ENCODE measurements around the gene ELAC2. TPM values are rescaled to one million over a fixed set of nuclear protein-coding genes. Genes with fewer than 3 reads are reported as not detected.

ELAC2 gene
- polyA plus RNA-seq (2013, experiment 1 of 2), result 38.7 TPM
- 36.8 TPM for polyA plus RNA-seq (2013, experiment 2 of 2)

- Histone ChIP-seq H3K4me3 (ENCODE audit: low read length in 2 of 2) (peak within 1 kb of the TSS; percentile 63 to 96), H2AK5ac (ENCODE audit: low read depth, low read length) (no peak within 1 kb of the TSS), H3K18ac (ENCODE audit: low read length) (peak within 1 kb of the TSS; percentile 81), H2BK12ac (ENCODE audit: low read length) (no peak within 1 kb of the TSS), H2BK5ac (ENCODE audit: low read length) (no peak within 1 kb of the TSS), H3K14ac (ENCODE audit: low read length) (peak within 1 kb of the TSS; percentile 72), H3K4ac (ENCODE audit: low read length) (no peak within 1 kb of the TSS), H3K23ac (ENCODE audit: low read depth, low read length, poor library complexity) (peak within 1 kb of the TSS; percentile 95), H3K9ac (ENCODE audit: low read depth, low read length, poor library complexity) (peak within 1 kb of the TSS; percentile 93), H3K79me1 (ENCODE audit: low read depth, low read length) (peaks cover 3% of the 10 kb centered on the region), H3K4me2 (ENCODE audit: insufficient read depth, low read length, poor library complexity, severe bottlenecking) (peak within 1 kb of the TSS; percentile 89), H3K4me1 (ENCODE audit: control insufficient read depth in 2 of 2, insufficient read depth in 1 of 2, low read depth in 1 of 2, low read length in 2 of 2) (peaks cover 0 to 2% of the 10 kb centered on the region in 2 donors), H3K27ac (replicated peaks; ENCODE audit: low read length) (peak within 1 kb of the TSS; percentile 88), H3K27me3 (ENCODE audit: control insufficient read depth in 3 of 3, insufficient read depth in 3 of 3, low read depth in 1 of 3, low read length in 3 of 3) (no peaks in the 10 kb centered on the region), H3K9me3 (replicated peaks in 1 of 2; ENCODE audit: control insufficient read depth in 2 of 2, insufficient read depth in 1 of 2, low read depth in 1 of 2, low read length in 2 of 2) (no peaks in the 10 kb centered on the region), H3K36me3 (replicated peaks in 1 of 2; ENCODE audit: control insufficient read depth in 2 of 2, insufficient read depth in 2 of 2, low read length in 2 of 2) (peaks cover 21 to 38% of the 10 kb centered on the region in 2 donors), H2BK120ac (ENCODE audit: low read depth, low read length) (no peak within 1 kb of the TSS), H2AFZ (ENCODE audit: low read length) (peak within 1 kb of the TSS; percentile 94), H4K8ac (ENCODE audit: low read depth, low read length) (no peak within 1 kb of the TSS), H4K91ac (ENCODE audit: low read depth, low read length, poor library complexity) (no peak within 1 kb of the TSS), H2BK15ac (ENCODE audit: low read length) (peak within 1 kb of the TSS; percentile 54)
- no CpG with 5 or more reads among the region's 79 CpGs for WGBS, 2 donors (ENCODE audit: extremely low coverage in 2 of 2, insufficient read length in 2 of 2, insufficient replicate concordance in 1 of 2)
- peak; percentile 98 for DNase-seq (ENCODE audit: low spot score)
Observed at GRCh38 chr17:13017655-13018459, at the start of gene ELAC2. ELAC2 (minus strand) TSS chr17:13018027; CDS start chr17:13017947, 80 bp downstream.

- H3K9ac ChIP-seq (ENCODE audit: low read depth, low read length, poor library complexity), result no peak overlapping the region
- no peaks in the 10 kb centered on the region for H3K79me1 ChIP-seq (ENCODE audit: low read depth, low read length)
- H3K4me2 ChIP-seq (ENCODE audit: insufficient read depth, low read length, poor library complexity, severe bottlenecking), result no peak overlapping the region
- H2BK5ac ChIP-seq (ENCODE audit: low read length), result no peak overlapping the region
- no peaks in the 10 kb centered on the region for H3K27me3 ChIP-seq (ENCODE audit: control insufficient read depth in 3 of 3, insufficient read depth in 3 of 3, low read depth in 1 of 3, low read length in 3 of 3)
- peaks cover 3 to 4% of the 10 kb centered on the region in 2 donors for H3K9me3 ChIP-seq (replicated peaks in 1 of 2; ENCODE audit: control insufficient read depth in 2 of 2, insufficient read depth in 1 of 2, low read depth in 1 of 2, low read length in 2 of 2)
- no peak overlapping the region for H2BK15ac ChIP-seq (ENCODE audit: low read length)
- no CpG with 5 or more reads among the region's 1 CpG for WGBS, 2 donors (ENCODE audit: extremely low coverage in 2 of 2, insufficient read length in 2 of 2, insufficient replicate concordance in 1 of 2)
- no peak overlapping the region for H2BK120ac ChIP-seq (ENCODE audit: low read depth, low read length)
- H4K8ac ChIP-seq (ENCODE audit: low read depth, low read length), result no peak overlapping the region
- no peak overlapping the region for H4K91ac ChIP-seq (ENCODE audit: low read depth, low read length, poor library complexity)
- DNase-seq (ENCODE audit: low spot score), result no peak
- no peak overlapping the region for H3K27ac ChIP-seq (replicated peaks; ENCODE audit: low read length)
- H3K4me1 ChIP-seq (ENCODE audit: control insufficient read depth in 2 of 2, insufficient read depth in 1 of 2, low read depth in 1 of 2, low read length in 2 of 2), result peaks cover 0 to 6% of the 10 kb centered on the region in 2 donors
- no peak overlapping the region for H3K23ac ChIP-seq (ENCODE audit: low read depth, low read length, poor library complexity)
- no peak overlapping the region for H3K18ac ChIP-seq (ENCODE audit: low read length)
- H3K4ac ChIP-seq (ENCODE audit: low read length), result no peak overlapping the region
- no peaks in the 10 kb centered on the region for H3K36me3 ChIP-seq (replicated peaks in 1 of 2; ENCODE audit: control insufficient read depth in 2 of 2, insufficient read depth in 2 of 2, low read length in 2 of 2)
- H2BK12ac ChIP-seq (ENCODE audit: low read length), result no peak overlapping the region
- H2AFZ ChIP-seq (ENCODE audit: low read length), result no peak overlapping the region
- no peak overlapping the region for H2AK5ac ChIP-seq (ENCODE audit: low read depth, low read length)
- no peak overlapping the region for H3K4me3 ChIP-seq (ENCODE audit: low read length in 2 of 2)
- H3K14ac ChIP-seq (ENCODE audit: low read length), result no peak overlapping the region
Observed at GRCh38 chr17:13065032-13065431, 47.2 kb upstream of the ELAC2 start.

GRCh38 chr17:13055131-13055530 lies 37.3 kb upstream of the ELAC2 start:
- H3K4ac ChIP-seq (ENCODE audit: low read length), result no peak overlapping the region
- no peak overlapping the region for H2BK12ac ChIP-seq (ENCODE audit: low read length)
- H3K4me2 ChIP-seq (ENCODE audit: insufficient read depth, low read length, poor library complexity, severe bottlenecking), result no peak overlapping the region
- H3K9me3 ChIP-seq (replicated peaks in 1 of 2; ENCODE audit: control insufficient read depth in 2 of 2, insufficient read depth in 1 of 2, low read depth in 1 of 2, low read length in 2 of 2), result no peaks in the 10 kb centered on the region
- no peak overlapping the region for H3K23ac ChIP-seq (ENCODE audit: low read depth, low read length, poor library complexity)
- H2BK15ac ChIP-seq (ENCODE audit: low read length), result no peak overlapping the region
- no peaks in the 10 kb centered on the region for H3K36me3 ChIP-seq (replicated peaks in 1 of 2; ENCODE audit: control insufficient read depth in 2 of 2, insufficient read depth in 2 of 2, low read length in 2 of 2)
- no peak overlapping the region for H2AFZ ChIP-seq (ENCODE audit: low read length)
- no peak overlapping the region for H3K18ac ChIP-seq (ENCODE audit: low read length)
- DNase-seq (ENCODE audit: low spot score), result no peak
- no peak overlapping the region for H3K14ac ChIP-seq (ENCODE audit: low read length)
- no peaks in the 10 kb centered on the region for H3K4me1 ChIP-seq (ENCODE audit: control insufficient read depth in 2 of 2, insufficient read depth in 1 of 2, low read depth in 1 of 2, low read length in 2 of 2)
- H3K4me3 ChIP-seq (ENCODE audit: low read length in 2 of 2), result no peak overlapping the region
- no peak overlapping the region for H4K8ac ChIP-seq (ENCODE audit: low read depth, low read length)
- no peaks in the 10 kb centered on the region for H3K79me1 ChIP-seq (ENCODE audit: low read depth, low read length)
- H2BK5ac ChIP-seq (ENCODE audit: low read length), result no peak overlapping the region
- no peak overlapping the region for H3K9ac ChIP-seq (ENCODE audit: low read depth, low read length, poor library complexity)
- no peak overlapping the region for H4K91ac ChIP-seq (ENCODE audit: low read depth, low read length, poor library complexity)
- H2BK120ac ChIP-seq (ENCODE audit: low read depth, low read length), result no peak overlapping the region
- no CpG with 5 or more reads among the region's 5 CpGs for WGBS, 2 donors (ENCODE audit: extremely low coverage in 2 of 2, insufficient read length in 2 of 2, insufficient replicate concordance in 1 of 2)
- H3K27me3 ChIP-seq (ENCODE audit: control insufficient read depth in 3 of 3, insufficient read depth in 3 of 3, low read depth in 1 of 3, low read length in 3 of 3), result no peaks in the 10 kb centered on the region
- H3K27ac ChIP-seq (replicated peaks; ENCODE audit: low read length), result no peak overlapping the region
- H2AK5ac ChIP-seq (ENCODE audit: low read depth, low read length), result no peak overlapping the region

GRCh38 chr17:13054666-13055065 lies 36.8 kb upstream of the ELAC2 start:
- no peak overlapping the region for H3K9ac ChIP-seq (ENCODE audit: low read depth, low read length, poor library complexity)
- no peak for DNase-seq (ENCODE audit: low spot score)
- no peaks in the 10 kb centered on the region for H3K9me3 ChIP-seq (replicated peaks in 1 of 2; ENCODE audit: control insufficient read depth in 2 of 2, insufficient read depth in 1 of 2, low read depth in 1 of 2, low read length in 2 of 2)
- H3K4me3 ChIP-seq (ENCODE audit: low read length in 2 of 2), result no peak overlapping the region
- no CpG with 5 or more reads among the region's 5 CpGs for WGBS, 2 donors (ENCODE audit: extremely low coverage in 2 of 2, insufficient read length in 2 of 2, insufficient replicate concordance in 1 of 2)
- H2AFZ ChIP-seq (ENCODE audit: low read length), result no peak overlapping the region
- no peak overlapping the region for H2BK5ac ChIP-seq (ENCODE audit: low read length)
- H4K91ac ChIP-seq (ENCODE audit: low read depth, low read length, poor library complexity), result no peak overlapping the region
- no peak overlapping the region for H3K27ac ChIP-seq (replicated peaks; ENCODE audit: low read length)
- no peaks in the 10 kb centered on the region for H3K79me1 ChIP-seq (ENCODE audit: low read depth, low read length)
- H3K4me1 ChIP-seq (ENCODE audit: control insufficient read depth in 2 of 2, insufficient read depth in 1 of 2, low read depth in 1 of 2, low read length in 2 of 2), result no peaks in the 10 kb centered on the region
- H2AK5ac ChIP-seq (ENCODE audit: low read depth, low read length), result no peak overlapping the region
- no peak overlapping the region for H2BK120ac ChIP-seq (ENCODE audit: low read depth, low read length)
- H3K36me3 ChIP-seq (replicated peaks in 1 of 2; ENCODE audit: control insufficient read depth in 2 of 2, insufficient read depth in 2 of 2, low read length in 2 of 2), result no peaks in the 10 kb centered on the region
- H3K18ac ChIP-seq (ENCODE audit: low read length), result no peak overlapping the region
- H3K23ac ChIP-seq (ENCODE audit: low read depth, low read length, poor library complexity), result no peak overlapping the region
- H4K8ac ChIP-seq (ENCODE audit: low read depth, low read length), result no peak overlapping the region
- no peak overlapping the region for H2BK15ac ChIP-seq (ENCODE audit: low read length)
- no peak overlapping the region for H3K4ac ChIP-seq (ENCODE audit: low read length)
- no peak overlapping the region for H2BK12ac ChIP-seq (ENCODE audit: low read length)
- H3K14ac ChIP-seq (ENCODE audit: low read length), result no peak overlapping the region
- H3K4me2 ChIP-seq (ENCODE audit: insufficient read depth, low read length, poor library complexity, severe bottlenecking), result no peak overlapping the region
- H3K27me3 ChIP-seq (ENCODE audit: control insufficient read depth in 3 of 3, insufficient read depth in 3 of 3, low read depth in 1 of 3, low read length in 3 of 3), result no peaks in the 10 kb centered on the region

All from neuronal stem cell (in vitro differentiated cells).